ENCODE data around the gene ZDHHC16.
"Not testable (repeated sequence)": the region's sequence is repeated elsewhere in the genome, so short reads cannot be mapped to it uniquely, and the experiment has no call there.

The ZDHHC16 gene
- 30.4 to 35.8 reads per million in 2 donors for total RNA-seq

DNA sequence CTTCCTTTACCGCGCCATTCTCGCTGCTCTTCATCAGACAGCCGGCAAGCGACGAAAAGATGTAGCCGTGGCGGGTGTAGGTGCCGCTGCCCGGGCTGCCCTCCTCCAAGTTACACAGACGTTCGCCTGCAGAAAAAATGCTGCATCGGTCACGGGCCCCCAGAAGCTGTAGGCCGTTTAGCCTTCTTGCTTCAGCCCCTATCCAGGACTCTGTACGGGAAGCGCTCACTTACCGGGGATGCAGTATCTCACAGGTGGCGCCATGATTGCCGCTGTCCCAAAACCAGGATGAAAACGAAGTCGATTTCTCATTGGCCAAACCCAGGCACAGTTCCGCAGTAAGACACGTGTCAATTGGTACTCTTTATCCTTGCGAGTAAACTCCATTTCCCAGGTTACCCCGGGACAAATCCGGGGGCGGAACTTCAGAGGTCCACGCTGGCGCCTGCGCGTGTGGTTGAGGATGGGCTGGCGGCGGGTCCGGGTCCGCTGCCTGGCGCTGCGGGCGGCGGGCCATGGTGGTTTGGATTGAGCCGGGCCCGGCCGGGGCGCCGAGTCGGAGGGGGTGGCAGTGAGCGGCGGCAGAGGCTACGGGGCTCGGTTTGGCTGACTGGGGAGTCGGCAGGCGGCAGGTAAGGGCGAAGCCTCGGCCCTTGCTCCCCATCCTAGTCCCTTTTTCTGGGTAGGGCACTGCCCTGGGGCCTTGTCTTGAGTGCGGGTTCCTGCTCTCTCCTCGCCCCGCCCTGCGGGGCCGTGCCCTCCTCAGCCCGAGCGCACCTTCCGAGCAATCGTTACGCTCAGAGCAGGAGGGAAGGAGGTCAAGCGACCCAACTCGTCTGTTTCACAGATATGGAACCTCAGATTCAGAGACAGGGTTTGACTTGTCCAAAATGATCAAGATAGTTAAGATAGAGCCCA, at the start of gene ZDHHC16, which contains the start of gene EXOSC1:
TSS of gene ZDHHC16 (plus strand) at position 454 of the 918 bp plus-strand sequence. CDS start 5,501 bp downstream, outside the sequence.
TSS of gene EXOSC1 (minus strand) at position 285 of the 918 bp plus-strand sequence. CDS start at position 264, 21 bp downstream.
- DNase-seq = peak; percentile 69

GRCh38 chr10:97399843-97400545, 46.0 kb upstream of the ZDHHC16 start:
- no peak for DNase-seq

DNA sequence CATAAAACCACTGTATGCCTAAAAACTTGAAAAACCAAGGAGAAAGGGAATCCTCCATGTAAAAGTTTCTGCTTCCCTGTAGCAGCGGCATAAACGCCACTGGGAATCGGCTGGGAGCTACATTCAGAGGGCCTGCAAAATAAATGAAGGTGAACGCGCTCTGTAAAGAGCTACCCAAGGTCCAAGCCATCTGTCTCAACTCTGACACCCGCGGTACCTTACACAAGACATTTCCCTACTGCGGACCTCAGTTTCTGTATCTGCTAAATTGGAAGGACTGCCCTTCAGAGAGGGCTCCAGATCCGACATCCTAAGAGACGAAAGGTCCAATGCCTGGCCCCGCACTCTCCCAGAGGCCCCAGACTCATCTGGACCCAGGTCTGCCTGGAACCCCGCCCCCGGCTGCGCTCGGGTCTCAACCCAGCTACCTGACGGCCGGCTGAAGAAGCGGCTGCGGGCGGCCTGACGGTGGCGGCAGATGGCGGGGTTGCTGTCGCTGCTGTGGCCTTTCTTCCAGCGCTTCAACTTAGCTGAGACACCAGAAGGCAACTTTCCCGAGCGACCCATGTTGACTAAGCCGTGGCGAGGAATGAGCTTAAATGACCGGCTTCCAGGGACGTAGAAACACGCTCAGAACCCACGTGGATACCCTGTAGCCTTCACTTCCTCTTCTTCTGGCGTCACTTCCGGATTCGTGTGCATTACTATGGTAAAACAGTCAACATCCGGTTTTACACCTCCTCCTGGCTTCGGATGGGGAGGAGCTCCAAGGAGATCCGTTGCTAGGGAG, 45.1 kb upstream of the ZDHHC16 start, which contains the start of gene RRP12:
TSS of gene RRP12 (minus strand) at position 676 of the 790 bp plus-strand sequence. CDS start at position 567, 109 bp downstream.
- no peak for DNase-seq

DNA sequence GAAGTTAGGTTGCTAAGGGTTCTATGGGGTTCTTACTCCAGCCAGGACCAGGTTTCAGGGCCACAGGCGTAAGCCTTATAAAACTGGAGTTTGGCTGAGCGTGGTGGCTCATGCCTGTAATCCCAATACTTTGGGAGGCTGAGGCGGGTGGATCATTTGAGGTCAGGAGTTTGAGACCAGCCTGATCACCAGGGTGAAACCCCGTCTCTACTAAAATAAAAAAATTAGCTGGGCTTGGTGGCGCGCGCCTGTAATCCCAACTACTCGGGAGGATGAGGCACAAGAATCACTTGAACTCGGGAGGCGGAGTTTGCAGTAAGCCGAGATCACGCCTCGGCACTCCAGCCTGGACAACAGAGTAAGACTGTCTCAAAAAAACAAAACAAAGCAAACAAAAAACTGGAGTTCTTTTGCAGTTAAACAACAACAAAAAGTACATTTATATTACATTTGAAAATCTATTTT, 44.5 kb upstream of the ZDHHC16 start:
- DNase-seq = no peak

- DNase-seq = no peak
Measured at GRCh38 chr10:97404044-97404443, 41.9 kb upstream of the ZDHHC16 start.

DNA sequence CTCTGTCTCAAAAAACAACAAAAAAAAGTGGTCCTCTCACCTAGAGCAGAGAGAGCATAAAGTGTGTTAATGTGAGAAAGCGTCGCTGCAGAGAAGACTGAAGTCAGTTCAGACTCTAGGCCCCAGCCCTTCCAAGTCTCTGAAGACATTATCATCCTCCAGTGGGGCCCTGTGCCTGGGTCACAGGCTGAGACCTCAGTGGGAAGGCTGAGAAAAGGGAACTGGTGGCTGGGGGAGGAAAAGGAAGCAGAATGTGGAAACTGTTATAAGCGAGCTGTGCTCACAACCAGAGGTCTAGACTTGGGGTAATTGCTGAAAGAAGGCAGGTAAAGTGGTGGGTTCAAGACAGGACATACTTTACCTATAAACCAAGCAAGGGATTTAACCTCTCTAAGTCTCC, 39.9 kb upstream of the ZDHHC16 start:
- DNase-seq = no peak

GRCh38 chr10:97406483-97406882, 39.5 kb upstream of the ZDHHC16 start:
- not testable (repeated sequence) for DNase-seq

GRCh38 chr10:97407211-97407951, 38.6 kb upstream of the ZDHHC16 start:
- DNase-seq = no peak

- DNase-seq = no peak
Measured at GRCh38 chr10:97407952-97408248, 38.1 kb upstream of the ZDHHC16 start.

GRCh38 chr10:97408496-97408992, 37.4 kb upstream of the ZDHHC16 start:
- no peak for DNase-seq

DNA sequence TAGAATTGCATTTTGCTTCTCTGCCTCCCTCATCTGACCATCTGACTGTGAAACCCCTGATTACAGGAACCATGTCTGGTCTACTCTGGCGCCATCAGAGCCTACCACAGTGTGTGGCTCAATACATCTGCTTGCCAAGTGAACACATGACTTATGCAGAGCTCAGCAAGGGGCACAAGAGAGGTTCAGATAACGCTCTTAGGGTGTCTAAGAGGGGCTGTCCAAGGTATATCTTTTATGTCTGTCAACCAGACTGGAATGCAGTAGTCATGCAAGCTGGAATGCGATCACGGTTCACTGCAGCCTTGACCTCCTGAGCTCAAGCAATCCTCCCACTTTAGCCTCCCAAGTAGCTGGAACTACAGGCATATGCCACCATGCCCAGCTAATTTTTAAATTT, 34.6 kb upstream of the ZDHHC16 start:
- no peak for DNase-seq

DNA sequence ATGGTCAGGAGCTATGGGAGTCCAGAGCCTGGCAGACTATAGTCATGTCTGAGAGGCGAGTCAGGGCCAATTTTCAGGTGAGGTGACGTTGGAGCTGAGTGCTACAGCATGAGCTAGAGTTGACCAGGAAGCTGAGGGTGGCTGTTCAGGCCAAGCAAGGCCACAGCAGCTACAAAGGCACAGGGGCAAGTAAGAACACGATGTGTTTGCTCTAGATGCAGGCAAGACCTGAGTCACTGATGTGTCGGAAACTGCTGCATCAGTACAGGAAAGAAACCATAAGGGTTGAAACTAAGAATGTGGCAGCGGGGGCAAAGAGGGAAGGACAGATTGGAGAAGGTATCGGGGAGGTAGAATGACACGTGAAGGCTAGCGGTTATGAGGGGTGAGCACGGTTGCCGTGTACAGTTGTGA, 33.1 kb upstream of the ZDHHC16 start:
- no peak for DNase-seq

DNA sequence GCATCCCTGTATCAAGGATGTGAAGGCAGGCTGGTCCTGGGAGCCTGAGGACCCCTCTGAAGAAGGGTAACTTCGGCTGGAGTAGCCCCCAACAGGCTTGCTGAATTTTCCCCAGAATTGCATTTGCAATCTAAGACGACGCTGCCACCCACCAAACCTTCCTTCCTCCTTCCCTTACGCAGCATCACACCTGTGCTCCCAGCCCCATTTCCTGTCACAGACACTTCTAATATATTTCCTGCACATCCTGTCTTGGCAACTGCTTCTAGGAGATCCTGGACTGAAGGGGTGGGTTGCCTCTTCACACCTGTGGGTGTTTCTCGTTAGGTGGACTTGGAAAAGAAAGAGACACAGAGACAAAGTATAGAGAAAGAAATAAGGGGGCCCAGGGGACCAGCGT, 29.4 kb upstream of the ZDHHC16 start:
- no peak for DNase-seq

- not testable (repeated sequence) for DNase-seq
Measured at GRCh38 chr10:97423757-97424098, 22.2 kb upstream of the ZDHHC16 start.

- DNase-seq = peak; percentile 94
Measured at GRCh38 chr10:97425964-97426775, 19.8 kb upstream of the ZDHHC16 start, which contains the start of gene PGAM1. TSS of gene PGAM1 (plus strand) at chr10:97426191. CDS start at chr10:97426308, 117 bp downstream.

GRCh38 chr10:97426776-97427570, 19.0 kb upstream of the ZDHHC16 start:
- DNase-seq = no peak

GRCh38 chr10:97427571-97428179, 18.3 kb upstream of the ZDHHC16 start:
- DNase-seq = no peak

DNA sequence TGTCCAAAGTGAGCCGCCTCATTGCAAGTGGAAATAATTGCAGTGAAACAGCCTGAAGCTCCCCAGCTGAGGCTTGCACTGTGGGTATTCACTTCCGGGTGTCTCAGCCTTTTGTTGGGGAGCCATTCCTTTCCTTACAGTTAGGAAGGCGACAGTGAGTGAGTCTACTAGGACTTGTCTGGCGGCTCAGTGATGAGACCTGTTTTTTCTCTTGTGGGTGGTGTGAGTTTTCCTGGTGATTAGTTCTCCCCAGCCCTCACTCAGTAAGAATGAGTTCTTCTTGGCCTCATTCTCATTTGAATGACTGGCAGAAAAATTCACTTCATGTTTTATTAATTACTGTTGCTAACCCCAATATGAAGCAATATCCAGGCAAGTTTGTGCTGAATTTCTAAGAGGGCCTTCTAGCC, 17.4 kb upstream of the ZDHHC16 start:
- no peak for DNase-seq

DNA sequence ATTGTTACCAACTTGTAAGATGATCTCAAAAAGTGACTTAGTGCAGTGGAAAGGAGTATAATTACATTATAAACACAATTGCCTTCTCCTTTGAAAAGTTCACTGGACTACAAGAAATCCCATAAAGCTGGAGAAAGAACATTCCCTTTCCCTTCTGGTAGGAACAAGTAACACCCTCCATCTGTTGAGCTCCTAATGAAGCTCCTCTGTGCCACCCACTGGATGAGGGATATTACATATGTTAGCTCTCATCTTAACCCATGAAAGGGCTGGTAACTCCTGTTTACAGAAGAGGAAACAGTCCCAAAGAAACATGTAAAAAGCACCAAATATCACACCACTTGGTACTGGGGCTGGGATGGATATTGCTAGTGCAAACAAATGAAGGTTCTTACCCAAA, 11.9 kb upstream of the ZDHHC16 start:
- no peak for DNase-seq

DNA sequence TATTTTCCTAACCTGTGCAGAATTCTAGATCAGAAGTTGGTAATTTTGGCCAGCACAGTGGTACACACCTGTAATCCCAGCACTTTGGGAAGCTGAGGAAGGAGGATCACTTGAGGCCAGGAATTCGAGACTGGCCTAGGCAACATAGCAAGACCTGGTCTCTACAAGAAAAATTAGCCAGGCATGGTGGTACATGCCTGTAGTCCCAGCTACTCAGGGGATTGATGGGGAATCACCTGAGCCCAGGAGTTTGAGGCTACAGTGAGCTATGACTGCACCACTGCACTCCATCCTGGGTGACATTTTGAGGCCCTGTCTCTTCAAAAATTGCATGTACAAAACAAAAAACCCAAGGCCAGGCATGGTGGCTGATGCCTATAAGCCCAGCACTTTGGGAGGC, 11.4 kb upstream of the ZDHHC16 start:
- DNase-seq = no peak
